Left renal pelvis (tissue), 4 donors: ENCODE data around the gene ZFHX3. TPM values are rescaled to one million over a fixed set of nuclear protein-coding genes. Genes with fewer than 3 reads are reported as not detected.
A peak's percentile ranks its signal among the peaks of the same experiment; 100 is the strongest.

ENCODE experiments used
- DNase-seq, 4 donors: peaks; one replicate each; pipeline ENCODE4 v3.0.0-alpha.2; 2013; ENCODE audit warnings: low read depth in 4 of 4, low spot score in 3 of 4
- polyA plus RNA-seq, 4 donors: library from polyadenylated mRNA; unstranded; fragments of 120-200 nt; gene quantifications; one replicate each; pipeline ENCODE4 v1.2.1, GENCODE V29; 2013; ENCODE audit not compliant: insufficient read length in 4 of 4

Gene ZFHX3
- polyA plus RNA-seq, 4 donors = 7.3 to 26.9 (median 20.6) TPM

DNA sequence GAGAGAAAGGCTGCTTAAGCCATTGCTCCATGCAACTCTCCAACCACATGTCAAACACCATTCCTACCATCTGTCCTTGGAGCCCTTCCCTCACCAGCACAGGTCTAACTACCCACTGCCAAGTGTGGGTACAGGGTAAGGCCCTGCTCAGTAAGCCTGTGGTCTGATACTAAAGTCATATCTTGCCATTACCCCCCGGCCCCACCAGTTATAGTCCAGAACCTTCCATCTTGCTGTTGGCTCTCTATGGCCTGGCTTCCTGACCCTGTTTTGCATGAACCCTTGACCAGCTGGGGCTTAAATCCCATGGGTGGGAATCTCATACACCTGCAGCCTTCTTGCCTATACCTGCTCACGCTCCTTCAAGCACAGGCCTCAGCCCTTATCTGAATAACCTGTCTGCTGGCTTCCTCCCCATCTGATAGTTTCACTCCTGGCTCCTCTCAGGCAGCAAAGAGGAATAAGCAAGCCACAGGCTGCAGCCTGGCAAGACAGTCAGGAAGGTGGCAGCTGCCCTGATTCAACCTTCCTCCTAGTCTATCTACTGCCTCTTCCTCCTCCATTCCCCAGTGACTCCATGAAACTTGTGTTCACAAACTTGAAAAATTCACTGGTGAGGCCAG lies 64.1 kb downstream of the ZFHX3 start:
- no peak for DNase-seq

DNA sequence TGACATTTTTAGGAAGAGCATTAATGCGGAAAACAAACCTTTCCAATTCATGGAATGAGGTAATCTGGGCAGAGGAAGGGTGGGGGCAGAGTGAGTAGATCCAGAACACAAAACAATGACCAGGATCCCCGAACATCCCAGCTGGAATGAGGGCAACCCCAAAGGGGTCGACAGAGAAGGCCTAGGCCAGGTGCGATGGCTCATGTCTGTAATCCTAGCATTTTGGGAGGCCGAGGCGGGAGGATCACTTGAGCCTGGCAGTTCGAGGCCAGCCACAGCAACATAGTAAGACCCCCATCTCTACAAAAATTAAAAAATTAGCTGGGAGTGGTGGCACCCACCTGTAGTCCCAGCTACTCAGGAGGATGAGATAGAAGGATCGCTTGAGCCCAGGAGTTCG lies 64.7 kb downstream of the ZFHX3 start:
- no peak for DNase-seq

DNA sequence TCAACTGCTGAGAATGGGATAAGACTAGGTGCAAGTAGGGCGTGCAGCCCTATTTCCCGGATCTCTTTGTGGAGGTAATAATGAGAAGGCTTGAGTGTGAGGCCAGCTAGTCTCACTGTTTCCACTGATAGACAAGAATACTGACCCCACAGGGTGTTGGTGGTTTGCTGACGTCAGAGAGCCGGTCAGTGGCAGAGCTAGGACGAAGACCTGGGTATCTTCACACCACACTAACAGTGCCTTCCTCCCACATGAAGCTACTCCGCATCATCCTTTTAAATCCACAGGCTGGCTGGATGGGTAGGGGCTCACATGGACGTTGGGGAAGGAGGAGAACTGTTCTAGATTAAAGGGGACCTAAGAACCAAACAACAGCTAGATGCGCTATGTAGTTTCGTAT lies 68.0 kb downstream of the ZFHX3 start:
- DNase-seq = no peak

DNA sequence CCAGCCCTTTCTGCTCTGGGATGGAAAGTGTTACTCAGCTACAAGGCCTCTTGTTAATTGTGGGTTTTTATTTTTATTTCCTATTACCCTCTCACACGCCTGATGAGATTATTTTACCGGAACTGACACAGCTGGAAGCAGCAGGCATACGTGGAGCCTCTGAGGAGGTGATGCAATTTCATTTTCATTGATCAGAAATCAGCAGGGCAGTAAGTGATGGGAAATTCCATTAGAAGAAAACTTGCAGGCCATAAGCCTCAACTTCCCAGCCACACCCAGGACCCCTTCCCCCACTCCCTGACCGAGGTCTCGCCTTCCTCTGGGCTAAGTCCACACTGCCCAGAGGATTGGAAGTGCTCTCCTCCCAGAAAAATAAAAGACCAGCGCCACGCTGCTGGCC lies 69.7 kb downstream of the ZFHX3 start:
- DNase-seq = no peak

DNA sequence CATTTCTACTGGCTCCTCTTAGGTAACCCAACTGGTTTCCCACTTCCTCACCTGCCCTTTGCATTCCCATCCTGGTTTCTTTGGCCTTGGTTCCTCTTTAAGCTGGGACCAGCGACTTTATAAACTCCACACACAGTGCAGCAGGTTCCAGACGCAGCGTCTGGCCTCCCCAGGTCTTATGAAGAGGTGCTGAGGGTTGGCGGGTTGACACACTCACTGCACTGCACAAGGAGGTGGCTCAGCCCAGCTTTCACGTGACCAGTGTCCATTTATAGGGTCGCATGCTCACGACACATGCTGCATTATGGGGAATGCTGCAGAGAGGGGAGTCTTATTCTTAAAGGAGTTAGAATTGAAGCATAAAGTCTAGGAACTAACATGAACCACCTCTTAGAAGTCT lies 70.8 kb downstream of the ZFHX3 start:
- no peak for DNase-seq

DNA sequence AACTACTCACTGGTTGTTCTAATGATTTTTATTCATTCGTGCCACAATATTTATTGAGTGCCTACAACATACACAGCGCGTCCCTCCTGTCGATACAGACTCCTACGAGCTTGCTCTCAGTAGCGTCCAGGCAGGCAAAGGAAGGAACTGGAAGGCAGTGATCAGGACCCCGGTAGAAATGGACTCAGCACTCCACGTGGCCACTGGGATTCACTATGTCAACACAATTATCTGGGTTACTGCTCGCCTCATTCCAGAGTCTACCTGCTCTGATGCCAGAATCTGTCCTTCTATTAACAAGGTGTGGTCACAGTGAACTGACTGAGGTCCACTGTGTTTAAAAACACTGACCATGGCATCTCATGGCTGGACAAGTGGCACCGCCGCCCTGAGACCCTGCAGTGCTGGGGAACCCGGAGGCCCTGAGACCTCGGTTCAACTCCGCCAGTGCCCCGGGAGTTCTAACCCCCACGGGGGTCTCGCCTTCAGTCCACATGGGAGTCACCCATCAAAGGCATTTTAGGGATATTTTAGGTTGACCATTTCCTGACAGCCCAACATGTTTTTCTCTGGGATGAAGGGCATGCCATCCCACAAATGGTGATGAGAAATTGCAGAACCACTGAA lies 71.4 kb downstream of the ZFHX3 start:
- no peak for DNase-seq

DNA sequence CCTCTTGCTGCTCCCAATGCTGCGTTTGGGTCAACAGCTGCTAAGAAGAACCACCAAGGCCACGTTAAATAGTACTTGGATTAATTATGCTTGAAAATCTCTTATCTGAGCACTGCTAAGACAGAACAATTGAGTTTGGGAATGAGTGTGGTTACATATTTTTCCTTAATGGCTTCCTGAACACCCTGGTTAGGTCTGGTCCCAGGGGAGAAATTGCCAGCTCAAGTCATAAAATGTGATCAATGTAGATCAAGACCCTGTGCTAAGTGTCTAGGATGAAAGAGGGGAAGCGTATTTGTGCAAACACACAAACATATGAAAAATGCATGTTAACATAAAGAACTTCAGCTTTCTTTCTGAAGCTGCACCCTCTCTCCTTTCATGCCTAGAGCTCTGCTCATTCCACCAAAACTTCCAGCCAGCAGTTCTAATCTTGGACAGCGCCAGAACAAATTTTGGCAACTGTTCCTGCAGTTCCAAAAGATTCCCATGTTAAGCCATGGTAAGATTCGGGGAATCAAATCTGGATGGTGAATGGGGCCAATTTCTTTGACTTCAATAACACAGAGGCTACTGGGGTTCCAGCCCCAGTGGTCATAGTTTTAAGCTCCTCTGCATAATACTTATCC lies 72.0 kb downstream of the ZFHX3 start:
- DNase-seq = no peak

DNA sequence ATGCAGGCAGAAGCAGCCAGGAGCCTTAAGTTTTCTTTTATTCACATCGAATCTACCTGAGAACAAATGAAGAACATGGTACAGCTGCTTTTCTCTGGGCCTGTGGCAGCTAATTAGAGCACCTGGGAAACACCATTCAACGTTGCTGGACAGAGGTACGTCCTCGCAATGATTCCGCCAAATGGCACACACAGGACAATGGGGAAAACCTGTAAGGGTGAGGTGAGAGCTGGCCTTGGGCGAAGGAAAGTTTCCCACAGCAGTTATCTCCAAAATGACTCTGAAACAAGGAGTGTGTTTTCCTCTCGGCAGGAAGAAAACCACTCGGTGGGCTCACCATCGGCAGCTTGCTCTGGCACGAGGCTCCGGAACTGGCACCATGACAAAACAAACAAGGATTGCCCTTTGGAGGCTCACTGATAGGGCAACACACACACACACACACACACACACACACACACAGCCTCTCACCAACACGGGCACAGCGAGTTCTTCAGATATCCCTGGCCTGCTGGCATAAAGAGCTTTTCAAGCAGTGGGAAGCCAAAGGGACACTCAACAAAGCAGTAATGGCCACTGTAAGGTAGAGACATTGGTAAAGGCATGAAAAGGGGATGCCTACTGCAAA lies 73.7 kb downstream of the ZFHX3 start:
- DNase-seq = no peak

DNA sequence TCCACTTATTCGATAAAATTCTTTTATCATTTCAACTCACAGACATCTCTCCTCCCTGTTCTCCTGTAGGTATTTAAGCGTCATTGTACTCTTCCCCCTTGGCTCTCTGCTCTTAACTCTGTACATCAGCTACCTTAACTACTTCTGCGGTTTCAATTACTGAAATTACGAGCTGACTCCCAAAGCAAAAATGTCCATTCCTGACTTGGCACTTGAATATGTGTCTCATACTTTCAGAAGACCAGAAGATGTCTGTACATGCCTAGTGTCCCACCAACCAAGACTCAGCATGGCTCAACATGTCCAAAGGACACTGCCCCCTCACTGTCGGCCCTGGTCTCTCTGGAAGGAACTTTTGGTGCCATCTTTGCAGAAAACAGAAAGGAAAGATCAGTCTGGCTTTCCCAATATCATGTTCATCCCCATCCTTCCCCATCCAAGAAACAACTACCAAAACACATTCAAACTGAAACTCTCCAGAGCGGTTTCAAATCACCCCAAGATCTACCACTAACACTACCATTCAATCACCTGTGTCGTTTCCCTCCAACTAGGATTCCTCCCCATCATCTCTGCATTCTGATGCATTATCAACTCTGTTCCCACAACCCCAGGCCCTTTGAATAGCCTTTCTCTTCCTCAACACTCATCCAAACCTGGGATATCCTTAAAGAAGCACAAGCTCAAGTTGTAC lies 74.9 kb downstream of the ZFHX3 start:
- no peak for DNase-seq

DNA sequence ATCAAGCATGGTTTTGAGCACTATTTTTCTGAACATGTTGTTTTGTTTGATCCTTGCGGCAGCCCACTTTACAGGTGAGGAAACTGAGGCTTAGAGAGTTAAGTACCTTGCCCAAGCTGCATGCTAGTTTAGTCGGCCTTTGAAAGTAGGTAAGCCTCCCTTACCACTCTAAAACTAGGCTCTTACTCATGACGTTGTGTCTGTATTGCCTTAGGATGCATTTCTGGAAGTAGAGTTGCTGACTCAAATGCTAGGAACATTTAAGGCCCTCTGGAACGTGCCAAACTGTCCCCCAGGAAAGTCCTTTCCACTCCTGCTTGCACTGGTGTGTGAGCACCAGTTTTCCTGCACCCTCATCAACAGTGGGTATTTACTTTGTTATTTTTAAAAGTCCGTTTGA lies 76.6 kb downstream of the ZFHX3 start:
- DNase-seq = no peak

DNA sequence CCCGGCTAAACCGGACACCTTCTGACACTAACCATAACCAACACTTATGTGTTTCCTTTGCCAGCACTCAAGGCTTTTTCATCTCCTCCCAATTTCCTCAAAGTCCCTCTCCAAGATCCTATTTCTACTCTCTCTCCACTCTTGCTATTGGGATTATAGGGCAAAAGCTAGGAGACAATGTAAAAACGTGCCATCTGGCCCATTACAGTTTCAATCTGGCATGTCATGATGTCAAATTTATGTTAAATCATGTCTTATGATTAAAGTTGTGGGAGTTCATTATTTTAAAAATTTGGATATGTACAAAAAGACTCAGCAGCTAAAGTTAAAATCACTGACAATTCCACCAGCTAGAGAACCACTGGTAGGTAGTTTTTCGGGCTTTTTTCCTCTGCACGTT lies 77.3 kb downstream of the ZFHX3 start:
- DNase-seq = no peak

DNA sequence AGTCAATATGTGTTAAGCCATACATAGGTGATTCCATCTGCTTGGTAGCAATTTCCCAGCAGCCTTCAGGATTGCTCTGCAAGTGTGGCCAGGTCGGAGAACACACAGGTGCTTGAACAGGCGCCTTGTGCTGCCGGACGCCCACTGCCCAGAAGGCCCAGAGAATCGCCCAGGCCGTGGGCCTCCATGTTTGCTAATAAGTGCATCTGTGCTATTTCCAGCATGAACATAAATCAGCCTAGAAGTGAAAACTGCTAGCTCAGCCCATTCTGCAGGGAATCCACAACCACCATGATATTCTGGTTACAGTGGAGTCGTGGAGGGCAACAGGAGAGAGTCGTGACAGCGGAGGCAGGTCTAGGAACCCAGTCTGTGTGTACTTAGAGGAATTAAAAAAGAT lies 78.1 kb downstream of the ZFHX3 start:
- no peak for DNase-seq

DNA sequence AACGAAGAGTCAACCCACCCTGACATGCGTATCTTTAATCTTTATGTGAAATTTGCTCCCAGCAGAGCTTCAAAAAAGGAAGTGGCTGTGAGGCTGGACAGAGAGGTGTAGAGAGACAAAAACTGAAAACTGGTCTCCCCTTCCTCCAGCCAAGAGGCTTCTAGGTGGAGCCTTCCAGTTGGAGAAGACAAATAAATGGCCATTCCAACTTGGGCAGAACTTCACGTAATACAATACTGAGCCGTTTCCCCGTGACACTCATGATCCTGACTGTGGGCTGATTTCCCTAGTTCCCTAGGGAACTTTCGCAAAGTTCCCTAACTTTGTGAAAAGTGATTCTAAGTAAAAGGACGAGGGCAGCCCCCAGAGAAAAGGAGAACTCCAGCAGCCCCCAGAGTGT lies 78.8 kb downstream of the ZFHX3 start:
- no peak for DNase-seq

DNA sequence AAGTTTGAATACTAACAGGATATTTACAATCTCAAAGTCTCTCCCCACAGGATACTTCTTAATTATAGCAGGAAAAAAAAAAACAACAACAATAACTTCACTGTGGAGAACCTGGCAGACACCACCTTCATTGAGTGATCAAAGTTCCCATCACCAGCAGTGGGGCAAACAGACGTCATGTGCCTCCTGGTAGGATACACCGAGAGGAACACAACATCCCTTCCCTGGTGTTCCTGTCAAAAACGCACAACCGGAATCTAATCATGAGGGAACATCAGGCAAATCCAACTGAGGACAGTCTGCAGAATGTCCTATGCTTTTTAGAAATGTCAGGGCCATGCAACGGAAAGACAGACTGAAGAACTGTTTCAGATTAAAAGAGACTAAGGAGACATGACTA lies 80.0 kb downstream of the ZFHX3 start:
- DNase-seq = no peak

DNA sequence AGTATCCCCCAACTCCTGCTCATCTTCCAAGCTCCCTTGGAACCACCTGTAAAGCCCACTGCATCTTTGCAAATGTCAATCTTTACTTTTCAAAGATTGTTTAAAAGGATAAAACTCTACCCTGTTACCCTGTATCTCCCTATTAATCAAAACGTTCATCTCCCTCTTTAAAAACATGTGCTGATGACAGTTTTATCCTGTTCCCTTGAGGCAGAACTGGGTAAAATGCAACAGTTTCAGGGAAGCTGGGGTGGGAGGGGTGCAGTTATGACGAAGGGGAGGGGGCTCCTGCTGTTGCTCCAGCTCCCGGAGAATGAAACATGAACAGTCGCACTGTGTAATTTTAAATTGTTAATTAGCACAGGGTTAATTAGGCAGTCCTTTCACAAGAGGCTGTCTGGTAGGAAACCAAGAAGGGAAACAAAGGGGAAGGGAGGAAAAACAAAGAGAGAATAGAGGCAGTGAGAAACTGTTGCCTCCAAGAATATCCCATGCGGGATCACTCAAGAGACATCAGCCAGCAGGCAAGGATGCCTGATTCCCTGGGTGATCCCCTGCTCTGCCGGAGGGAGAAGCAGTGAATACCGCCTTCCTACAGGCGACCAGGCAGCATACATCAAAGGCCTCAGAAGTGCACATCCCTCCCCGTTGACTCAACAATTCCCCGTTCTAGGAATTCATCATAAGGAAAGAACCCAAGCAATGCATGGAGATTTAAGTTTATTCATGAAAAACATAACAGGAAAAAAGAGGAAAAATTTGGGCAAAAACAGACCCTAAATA lies 84.2 kb downstream of the ZFHX3 start:
- no peak for DNase-seq

DNA sequence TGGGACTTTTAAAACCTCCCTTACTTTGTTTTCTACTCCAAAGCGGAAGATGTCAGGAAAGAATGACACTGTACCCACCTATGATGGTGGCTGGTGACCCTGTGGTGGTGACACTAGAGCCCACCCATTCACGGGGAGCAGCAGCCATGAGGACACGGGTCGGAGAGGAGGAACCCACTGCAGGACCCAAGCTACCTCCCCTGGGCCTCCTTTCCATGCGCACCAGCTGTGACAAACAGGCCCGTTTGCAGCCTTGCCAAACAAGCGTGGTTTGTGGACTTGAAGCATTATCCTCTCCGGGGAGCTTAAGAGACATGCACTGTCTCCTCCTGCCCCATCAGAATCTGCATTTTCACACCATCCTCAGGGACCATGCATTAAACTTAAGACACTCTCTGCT lies 85.6 kb downstream of the ZFHX3 start:
- no peak for DNase-seq

DNA sequence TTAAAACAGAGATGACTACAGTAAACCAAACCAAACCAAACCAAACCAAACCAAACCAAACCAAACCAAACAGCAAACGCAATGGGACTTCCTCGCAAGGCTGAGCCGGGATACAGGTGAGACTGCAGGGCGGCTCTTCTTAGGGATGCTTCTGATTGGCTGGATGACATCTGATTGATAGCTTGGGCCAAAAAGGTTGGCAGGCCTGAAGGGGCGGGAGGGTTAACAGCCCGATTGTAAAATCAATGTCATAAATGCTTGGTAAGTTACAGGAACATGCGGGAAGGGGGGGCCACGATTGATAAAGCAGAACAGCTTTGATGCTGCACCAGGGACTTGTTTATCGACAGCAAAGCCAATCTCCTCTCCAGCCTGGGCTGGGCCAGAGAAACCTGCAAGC lies 86.1 kb downstream of the ZFHX3 start:
- no peak for DNase-seq

DNA sequence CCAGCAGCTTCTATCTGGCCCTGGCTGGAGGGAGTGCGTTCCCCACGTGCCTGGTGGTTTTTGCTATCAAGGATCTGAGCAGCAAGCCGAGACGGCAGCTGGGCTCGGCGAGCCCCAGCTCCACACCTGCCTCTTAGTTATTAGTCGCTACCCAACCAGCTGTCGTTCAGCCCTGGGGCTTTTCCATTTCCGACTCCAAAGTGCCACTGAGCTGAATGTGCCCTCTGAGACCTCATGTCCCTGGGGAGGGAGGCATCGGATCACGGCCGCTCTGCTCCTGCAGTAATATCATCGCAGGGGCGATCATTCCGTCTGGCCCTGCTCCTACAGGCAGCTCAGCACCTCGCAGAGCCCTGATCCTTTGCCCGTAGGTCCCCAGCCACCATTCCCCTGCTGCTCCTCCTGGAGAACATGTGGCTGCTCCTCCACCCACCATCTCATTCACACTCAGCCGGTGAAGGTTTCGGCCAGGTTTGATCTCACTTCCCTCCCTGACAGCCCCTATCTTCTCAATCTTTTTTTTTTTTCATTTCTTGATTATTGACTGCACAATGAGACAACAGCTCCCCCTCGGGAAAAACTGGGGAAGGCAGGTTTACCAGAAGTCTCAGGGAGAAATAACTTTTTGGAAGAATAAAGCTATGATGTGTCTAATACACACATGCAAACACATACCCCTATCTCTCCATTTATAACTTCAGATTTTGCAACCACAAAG lies 86.7 kb downstream of the ZFHX3 start:
- DNase-seq = peak in 1 of 4 donors; percentile 55

DNA sequence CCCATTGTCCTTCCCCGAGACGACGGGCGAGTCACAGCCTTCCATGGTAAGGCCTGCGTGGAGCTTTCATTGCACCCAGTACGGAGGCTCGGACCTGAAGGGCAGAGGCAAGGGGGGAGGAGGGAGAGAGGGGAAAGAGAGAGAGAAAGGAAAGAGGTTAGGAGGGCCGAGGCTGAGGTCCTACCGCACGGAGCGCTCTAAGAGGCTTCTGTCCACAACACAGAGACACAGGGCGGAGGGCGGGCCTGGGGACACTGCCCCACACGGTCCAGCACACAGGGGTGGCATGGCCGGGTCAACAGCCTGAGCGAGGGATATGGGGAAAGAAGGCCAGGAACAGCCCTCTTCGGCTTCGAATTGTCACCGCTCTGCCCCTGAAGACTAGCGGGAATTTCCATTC lies 87.8 kb downstream of the ZFHX3 start:
- no peak for DNase-seq
